GM21360 (cell line): ENCODE data around the gene LEKR1.
"Not testable (repeated sequence)": the region's sequence is repeated elsewhere in the genome, so short reads cannot be mapped to it uniquely, and the experiment has no call there.

Experiments used
- ATAC-seq: cut with Tn5 transposase; IDR thresholded peaks from one replicate; pipeline ENCODE4 v1.9.1; 2021; ENCODE audit warnings: mild to moderate bottlenecking, moderate library complexity; ENCODE audit not compliant: unreplicated experiment

LEKR1 gene

DNA sequence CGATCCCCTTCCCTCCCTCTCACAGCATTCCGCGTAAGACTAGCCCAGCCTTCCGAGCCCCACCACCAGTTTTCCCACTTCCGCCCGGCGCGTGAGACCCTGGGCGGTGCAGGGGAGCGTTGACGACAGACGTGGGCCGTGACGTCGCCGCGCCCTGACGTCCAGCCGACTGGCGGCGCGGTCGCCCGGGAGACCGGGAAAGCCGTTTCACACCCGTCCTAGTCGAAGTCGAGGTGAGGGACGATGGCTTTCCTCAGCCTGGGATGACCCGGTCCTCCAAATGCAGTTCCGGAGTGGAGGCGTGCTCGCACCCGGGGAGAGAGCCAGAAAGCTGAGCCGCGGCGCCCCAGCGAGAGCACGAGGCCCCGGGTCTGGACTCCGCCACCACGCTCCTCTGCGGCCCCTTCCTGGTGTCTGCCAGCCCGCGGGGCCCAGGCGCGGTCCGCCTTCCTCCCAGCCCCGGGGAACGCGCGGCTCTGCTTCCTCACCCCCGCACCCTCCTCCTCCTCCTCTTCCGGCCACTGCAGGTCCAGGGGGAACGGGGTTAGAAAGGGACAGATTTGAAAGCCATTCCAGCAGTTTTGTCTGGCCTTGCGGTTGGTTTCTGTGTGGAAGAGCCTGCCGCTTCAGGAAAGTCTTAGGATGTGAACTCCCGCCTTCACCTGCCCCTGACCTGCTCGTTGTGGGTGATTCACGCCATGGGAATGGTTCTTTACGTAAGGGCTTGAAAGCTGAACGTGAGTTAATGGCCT, at the start of gene LEKR1:
Gene LEKR1, plus strand, starts transcription at position 210 of the 752 bp plus-strand sequence. CDS start 2,977 bp downstream, outside the sequence.
- peak; percentile 90 for ATAC-seq

- ATAC-seq: no peak
These were observed 49.3 kb upstream of the LEKR1 start for GRCh38 chr3:156776871-156777270.

- no peak for ATAC-seq
These were observed 44.6 kb upstream of the LEKR1 start for GRCh38 chr3:156781310-156782230.

DNA sequence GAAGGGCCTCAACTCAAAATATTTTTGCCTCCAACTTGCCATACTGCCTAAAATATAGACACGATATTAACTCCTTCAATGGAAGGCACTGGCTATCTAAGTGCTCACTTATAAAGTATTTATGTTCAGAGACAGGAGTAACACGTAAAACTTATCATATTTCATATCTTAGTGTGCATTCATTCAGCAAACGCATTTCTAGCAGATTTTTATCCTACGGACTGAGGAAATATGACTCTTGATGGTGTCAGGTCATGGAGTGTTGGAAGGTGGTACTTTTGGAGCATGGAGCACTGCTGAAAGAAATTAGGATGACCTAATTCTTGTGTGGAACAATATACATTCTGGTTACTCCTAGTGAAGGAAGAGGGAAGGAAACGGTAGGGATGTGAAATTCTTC, 43.8 kb upstream of the LEKR1 start:
- no peak for ATAC-seq

DNA sequence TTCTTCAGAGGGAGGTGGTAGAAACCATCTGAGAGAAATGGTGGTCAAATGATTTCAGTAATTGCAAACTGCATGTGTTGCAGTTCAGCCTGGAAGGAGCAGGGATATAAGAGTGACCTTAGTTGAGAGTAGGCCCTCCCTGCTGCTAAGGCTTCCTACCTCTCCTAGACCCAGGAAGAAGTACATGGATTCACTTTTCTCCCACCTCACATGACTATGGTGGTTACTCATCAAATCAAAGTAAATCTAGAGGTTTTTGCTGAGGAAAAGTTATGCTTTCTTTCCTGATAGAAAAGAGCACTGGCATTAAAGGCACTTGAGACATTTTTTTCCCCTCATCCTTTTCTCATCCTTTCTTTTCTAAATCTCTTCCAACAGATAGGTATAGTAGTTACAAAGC, 43.2 kb upstream of the LEKR1 start:
- no peak for ATAC-seq

DNA sequence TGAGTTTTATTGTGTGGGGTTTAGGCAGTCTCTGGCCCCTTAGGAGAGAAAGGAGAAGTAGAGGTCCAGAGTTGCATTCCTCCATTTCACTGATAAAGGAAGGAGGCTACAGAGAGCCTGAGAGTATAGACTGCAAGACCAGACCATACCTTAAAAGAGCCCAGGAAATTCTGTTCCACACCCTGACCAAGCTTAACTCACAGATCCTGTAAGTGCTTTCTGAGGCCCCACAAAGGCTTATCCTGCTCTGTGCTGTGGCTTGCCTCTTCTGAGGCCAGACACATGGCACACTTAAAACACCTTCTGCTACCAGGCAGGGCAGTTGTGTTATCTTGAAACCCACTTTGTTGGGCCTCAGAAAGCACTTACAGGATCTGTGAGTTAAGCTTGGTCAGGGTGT, 39.2 kb upstream of the LEKR1 start:
- ATAC-seq: no peak

DNA sequence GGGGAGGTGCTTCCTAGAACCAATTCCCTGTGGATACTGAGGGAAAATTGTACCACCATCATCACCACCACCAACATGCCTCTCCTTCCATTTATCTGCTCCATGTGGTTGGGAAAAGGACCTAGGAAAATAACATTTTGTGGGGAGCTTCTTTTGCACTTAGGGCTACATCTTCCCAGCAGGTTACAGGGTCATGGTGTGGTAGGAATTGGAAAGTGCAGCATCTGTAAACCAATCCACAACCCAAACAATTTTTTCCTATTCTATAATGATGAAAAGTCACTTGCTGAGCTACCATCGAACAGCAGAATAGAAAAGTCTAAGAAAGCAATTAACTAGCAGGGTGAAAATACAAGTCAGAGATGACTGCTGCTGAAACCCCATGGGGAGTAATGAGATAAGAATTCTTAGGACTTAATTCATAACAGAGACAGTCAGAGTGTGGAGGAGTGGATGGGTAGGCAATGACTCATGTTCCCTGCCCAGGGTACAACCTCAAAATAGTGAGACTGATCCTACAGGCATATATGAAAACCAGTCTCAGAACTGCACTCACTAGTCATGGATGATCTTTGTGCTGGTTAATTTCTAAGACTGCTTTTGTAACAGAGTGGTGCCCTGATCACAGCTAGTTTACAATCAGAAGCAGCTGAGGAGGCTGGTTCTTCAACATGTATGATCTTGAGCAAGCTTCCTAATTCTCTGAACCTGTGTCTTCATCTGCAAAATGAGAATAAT, 38.1 kb upstream of the LEKR1 start:
- peak; percentile 73 for ATAC-seq

DNA sequence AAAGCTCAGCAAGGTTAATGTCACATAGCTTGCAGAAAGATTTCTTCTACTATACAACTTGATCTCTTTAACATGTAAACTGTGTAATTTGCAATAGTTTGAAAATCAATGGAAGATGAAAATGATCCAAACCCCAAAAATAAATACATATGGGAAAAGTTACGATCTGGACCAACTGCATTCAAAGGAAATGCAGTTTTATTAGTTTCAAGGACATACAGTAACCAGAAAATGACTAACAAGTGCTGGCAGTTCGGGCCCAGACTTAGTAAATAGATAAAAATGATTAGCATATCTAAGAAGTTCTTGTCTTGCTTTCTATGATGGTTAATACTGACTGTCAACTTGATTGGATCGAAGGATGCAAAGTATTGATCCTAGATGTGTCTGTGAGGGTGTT, 37.3 kb upstream of the LEKR1 start:
- ATAC-seq: no peak

DNA sequence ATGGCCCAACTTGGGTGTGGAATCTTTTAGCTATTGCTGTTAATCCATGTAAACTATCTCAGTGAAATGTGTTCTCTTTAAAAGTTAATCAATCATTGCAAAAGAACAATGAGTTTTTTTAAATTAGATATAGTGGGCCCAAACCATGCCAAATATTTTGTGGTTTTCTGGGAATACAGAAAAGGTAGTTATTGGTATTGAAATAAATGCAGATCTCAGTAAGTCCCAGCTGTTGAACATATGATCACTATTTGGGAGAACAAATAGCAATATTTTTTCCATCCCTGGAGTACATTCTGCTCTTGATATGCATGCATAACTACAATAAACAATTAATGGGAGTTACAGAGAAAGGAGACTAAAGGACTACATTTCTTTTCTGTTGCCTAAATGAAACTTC, 36.0 kb upstream of the LEKR1 start:
- no peak for ATAC-seq

DNA sequence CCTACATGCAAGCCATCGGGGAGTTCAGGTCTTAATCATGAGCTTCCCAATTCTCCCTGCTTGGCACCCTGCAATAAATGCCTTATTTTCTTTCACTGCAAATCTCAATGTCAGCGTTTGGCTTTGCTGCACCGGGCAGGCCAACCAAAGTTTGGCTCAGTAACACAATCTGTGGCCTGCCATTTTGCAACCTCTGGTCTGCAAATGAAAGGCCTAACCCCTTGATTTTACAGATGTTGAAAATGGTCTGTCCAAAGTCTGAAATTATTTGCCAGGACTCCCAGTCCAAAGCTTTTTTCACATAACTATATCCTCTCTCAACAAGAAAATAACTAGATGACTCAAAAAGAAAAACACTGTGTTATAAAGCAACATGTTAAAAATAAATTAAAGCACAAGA, 34.0 kb upstream of the LEKR1 start:
- no peak for ATAC-seq

DNA sequence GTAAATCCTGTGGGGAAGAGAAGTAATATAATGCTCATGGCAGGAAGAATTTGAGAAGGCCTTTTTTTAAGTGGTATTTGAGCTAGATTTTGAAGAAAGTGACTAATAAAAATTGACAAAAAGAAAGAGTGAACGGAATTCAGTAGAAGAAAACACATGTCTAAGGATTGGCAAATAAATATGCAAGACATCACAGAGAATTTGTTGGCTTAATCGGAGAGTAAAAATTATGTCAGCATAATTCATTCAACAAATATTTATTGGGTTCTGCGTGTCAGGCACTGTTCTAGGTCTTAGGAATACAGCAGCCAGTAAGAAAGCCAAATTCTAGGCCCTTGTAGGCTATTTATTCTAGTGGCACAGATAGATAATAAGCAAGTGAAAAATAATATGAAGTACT, 33.6 kb upstream of the LEKR1 start:
- ATAC-seq: no peak

GRCh38 chr3:156792945-156793344, 33.2 kb upstream of the LEKR1 start:
- ATAC-seq: no peak

GRCh38 chr3:156793400-156793799, 32.8 kb upstream of the LEKR1 start:
- no peak for ATAC-seq

DNA sequence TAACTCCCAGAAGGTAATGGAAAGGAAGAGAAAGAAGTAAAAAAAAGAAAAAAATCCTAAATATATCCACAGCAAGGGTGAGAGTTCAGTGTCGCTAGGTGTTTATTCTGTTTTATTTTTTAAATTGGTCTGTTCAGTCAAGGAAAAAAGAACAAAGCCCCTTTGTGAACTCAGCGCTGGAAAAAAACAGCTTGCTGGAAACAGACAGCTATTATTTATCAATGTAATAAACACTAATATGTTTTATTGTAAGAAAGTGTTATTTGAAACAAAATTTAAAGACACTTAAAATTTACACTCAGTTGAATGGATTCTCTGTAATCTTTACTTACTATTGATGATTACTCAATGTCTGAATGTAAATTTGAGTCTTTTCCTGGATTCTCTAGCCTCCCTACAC, 32.3 kb upstream of the LEKR1 start:
- no peak for ATAC-seq

- ATAC-seq: no peak
These were observed 30.2 kb upstream of the LEKR1 start for GRCh38 chr3:156795890-156796481.

GRCh38 chr3:156797368-156797767, 28.8 kb upstream of the LEKR1 start:
- ATAC-seq: no peak

GRCh38 chr3:156800287-156800686, 25.9 kb upstream of the LEKR1 start:
- not testable (repeated sequence) for ATAC-seq

DNA sequence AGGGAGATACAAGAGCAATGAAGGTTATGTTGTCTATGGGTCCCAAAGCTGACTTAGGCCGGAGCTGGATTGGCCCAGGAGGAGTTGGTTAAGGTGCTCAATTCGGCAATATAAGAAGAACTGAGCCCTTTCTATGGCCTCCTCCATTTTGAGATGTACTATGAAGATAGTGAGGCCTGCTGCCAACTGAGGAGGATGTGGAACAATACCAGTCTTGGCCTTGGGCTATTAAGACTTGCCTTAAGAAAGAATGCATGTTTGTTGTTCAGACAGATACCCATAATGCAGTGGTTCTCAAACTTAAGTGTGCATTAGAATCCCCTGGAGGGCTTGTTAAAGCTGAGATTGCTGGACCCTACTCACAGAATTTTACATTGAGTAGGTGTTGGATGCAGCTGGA, 24.4 kb upstream of the LEKR1 start:
- no peak for ATAC-seq

DNA sequence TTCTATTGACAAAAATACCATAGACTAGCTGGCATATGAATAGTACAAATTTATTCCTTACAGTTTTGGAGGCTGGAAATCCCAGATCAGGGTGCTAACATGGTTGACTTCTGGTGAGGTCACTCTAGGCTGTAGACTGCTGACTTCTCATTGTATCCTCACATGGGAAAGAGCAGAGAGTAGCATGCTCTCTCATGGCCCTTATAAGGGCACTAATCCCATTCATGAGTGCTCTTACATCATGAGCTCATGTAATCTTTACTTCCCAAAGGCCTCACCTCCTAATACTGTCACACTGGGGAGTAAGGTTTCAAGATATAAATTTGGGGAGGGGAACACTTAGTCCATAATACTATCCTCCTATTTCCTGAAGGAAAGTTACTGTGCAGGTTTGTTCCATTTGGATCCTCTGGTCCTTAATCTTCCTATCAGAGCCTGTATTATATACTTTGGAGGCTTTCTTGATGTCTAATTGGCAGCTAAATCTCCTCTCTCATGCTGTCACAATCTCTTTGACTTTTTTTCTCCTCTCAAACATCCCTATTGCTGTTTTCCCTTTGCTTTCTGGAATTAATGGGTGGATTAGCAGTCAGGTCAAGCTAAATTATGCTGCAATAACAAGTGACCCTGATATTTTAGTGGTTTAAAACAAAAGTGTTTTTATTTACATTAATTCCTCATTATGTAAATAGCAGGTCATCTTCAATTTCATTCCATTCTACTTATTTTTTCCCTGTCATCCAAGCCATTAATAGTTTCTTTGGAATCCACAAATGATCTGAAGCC, 23.1 kb upstream of the LEKR1 start:
- no peak for ATAC-seq
